Neural cell (in vitro differentiated cells): ENCODE results near the gene DPF3. TPM values are rescaled to one million over a fixed set of nuclear protein-coding genes. Genes with fewer than 3 reads are reported as not detected.

ENCODE experiments used
- H2AFZ ChIP-seq: fragments of 200-600, 300-800 bp; sonication (generic), shearing (Covaris generic); 2 replicates; pipeline ENCODE4 v1.6.0; 2014; ENCODE audit warnings: low read depth, mild to moderate bottlenecking, antibody characterized with exemption, low read length, moderate library complexity
- H3F3A ChIP-seq: fragments of 200-600 bp; shearing (Covaris generic); 2 replicates; pipeline ENCODE4 v1.6.1; 2016; ENCODE audit warnings: mild to moderate bottlenecking, moderate library complexity, mixed read lengths, antibody characterized with exemption, low read length; ENCODE audit not compliant: insufficient read depth, poor library complexity, severe bottlenecking
- H3K27ac ChIP-seq: fragments of 200-600, 300-800 bp; sonication (generic), shearing (Covaris generic); 2 replicates; pipeline ENCODE4 v1.5.1; 2014; ENCODE audit warnings: mild to moderate bottlenecking, low read length, moderate library complexity
- H3K27me3 ChIP-seq: fragments of 300-800, 200-600 bp; sonication (generic), shearing (Covaris generic); 2 replicates; pipeline ENCODE4 v1.6.0; 2014; ENCODE audit warnings: mild to moderate bottlenecking, low read depth, low read length, moderate library complexity; ENCODE audit not compliant: insufficient read depth
- H3K36me3 ChIP-seq: fragments of 300-800, 200-600 bp; sonication (generic), shearing (Covaris generic); 2 replicates; pipeline ENCODE4 v1.5.1; 2014; ENCODE audit warnings: mild to moderate bottlenecking, antibody characterized with exemption, low read length, moderate library complexity; ENCODE audit not compliant: insufficient read depth
- H3K4me2 ChIP-seq: fragments of 300-800, 200-600 bp; sonication (generic), shearing (Covaris generic); 2 replicates; pipeline ENCODE4 v1.6.0; 2014; ENCODE audit warnings: mild to moderate bottlenecking, low read length
- H3K4me3 ChIP-seq: fragments of 300-800, 200-600 bp; sonication (generic), shearing (Covaris generic); 2 replicates; pipeline ENCODE4 v1.5.1; 2014; ENCODE audit warnings: mild to moderate bottlenecking, low read length, moderate library complexity
- H3K79me2 ChIP-seq: fragments of 200-600 bp; shearing (Covaris generic); replicated peaks from 2 replicates; pipeline ENCODE4 v1.6.0; 2014; ENCODE audit warnings: mild to moderate bottlenecking, low read length, moderate library complexity; ENCODE audit not compliant: insufficient read depth
- H3K9ac ChIP-seq: fragments of 300-800, 200-600 bp; sonication (generic), shearing (Covaris generic); 2 replicates; pipeline ENCODE4 v1.6.1; 2016; ENCODE audit warnings: mild to moderate bottlenecking, low read length, mixed read lengths
- H3K9me2 ChIP-seq: fragments of 200-600 bp; shearing (Covaris generic); 2 replicates; pipeline ENCODE4 v1.6.1; 2016; ENCODE audit warnings: mild to moderate bottlenecking, low read length, mixed read lengths; ENCODE audit not compliant: insufficient read depth
- H3K9me3 ChIP-seq: fragments of 200-600, 300-800 bp; sonication (generic), shearing (Covaris generic); 2 replicates; pipeline ENCODE4 v1.6.1; 2016; ENCODE audit warnings: mild to moderate bottlenecking, mixed run types, low read length, moderate library complexity, mixed read lengths
- H4K20me1 ChIP-seq: fragments of 200-600 bp; shearing (Covaris generic); 2 replicates; pipeline ENCODE4 v1.6.1; 2016; ENCODE audit warnings: mild to moderate bottlenecking, mixed run types; ENCODE audit not compliant: insufficient read depth
- EP300 ChIP-seq: fragments of 450-650 bp; conservative IDR thresholded peaks from 2 replicates; pipeline ENCODE4 v1.6.1; 2014; ENCODE audit warnings: antibody characterized with exemption, mild to moderate bottlenecking, moderate library complexity; ENCODE audit not compliant: poor library complexity, severe bottlenecking
- EZH2 ChIP-seq: fragments of 200-600, 300-800 bp; shearing (Covaris generic), sonication (generic); IDR thresholded peaks from 2 replicates; pipeline ENCODE4 v1.6.1; 2014; ENCODE audit warnings: antibody characterized with exemption, low read length, borderline replicate concordance, mild to moderate bottlenecking; ENCODE audit not compliant: insufficient read depth, poor library complexity, severe bottlenecking
- MXI1 ChIP-seq: fragments of 450-650 bp; conservative IDR thresholded peaks from 2 replicates; pipeline ENCODE4 v1.6.1; 2014; ENCODE audit warnings: antibody characterized with exemption, mild to moderate bottlenecking; ENCODE audit not compliant: poor library complexity, severe bottlenecking
- POLR2AphosphoS5 ChIP-seq: IDR thresholded peaks from 2 replicates; pipeline ENCODE4 v1.6.1; 2012
- RAD21 ChIP-seq: fragments of 450-650 bp; conservative IDR thresholded peaks from 2 replicates; pipeline ENCODE4 v1.6.1; 2014; ENCODE audit warnings: antibody characterized with exemption, mild to moderate bottlenecking, moderate library complexity
- SMC3 ChIP-seq: fragments of 450-650 bp; conservative IDR thresholded peaks from 2 replicates; pipeline ENCODE4 v1.6.1; 2014; ENCODE audit warnings: antibody characterized with exemption, mild to moderate bottlenecking, moderate library complexity; ENCODE audit not compliant: poor library complexity
- TAF1 ChIP-seq: IDR thresholded peaks from 2 replicates; pipeline ENCODE4 v1.6.1; 2012; ENCODE audit warnings: low read depth
- polyA plus RNA-seq: library from polyadenylated mRNA; depleted of rRNA; stranded (reverse); fragments of >200 nt; gene quantifications from 2 replicates; pipeline ENCODE4 v1.2.3, GENCODE V29; 2014
- TF ChIP-seq, protein P1 (sequence below): fragments of 450-650 bp; IDR thresholded peaks from 2 replicates; pipeline ENCODE4 v1.5.1; 2014; ENCODE audit warnings: antibody characterized with exemption, mild to moderate bottlenecking, moderate library complexity; ENCODE audit not compliant: poor library complexity, severe bottlenecking
- TF ChIP-seq, protein P2 (sequence below): IDR thresholded peaks from 2 replicates; pipeline ENCODE4 v1.6.1; 2012; ENCODE audit warnings: borderline replicate concordance

DPF3 gene
- polyA plus RNA-seq, 1 donor from 2014 or later, result 2.9 TPM

DNA sequence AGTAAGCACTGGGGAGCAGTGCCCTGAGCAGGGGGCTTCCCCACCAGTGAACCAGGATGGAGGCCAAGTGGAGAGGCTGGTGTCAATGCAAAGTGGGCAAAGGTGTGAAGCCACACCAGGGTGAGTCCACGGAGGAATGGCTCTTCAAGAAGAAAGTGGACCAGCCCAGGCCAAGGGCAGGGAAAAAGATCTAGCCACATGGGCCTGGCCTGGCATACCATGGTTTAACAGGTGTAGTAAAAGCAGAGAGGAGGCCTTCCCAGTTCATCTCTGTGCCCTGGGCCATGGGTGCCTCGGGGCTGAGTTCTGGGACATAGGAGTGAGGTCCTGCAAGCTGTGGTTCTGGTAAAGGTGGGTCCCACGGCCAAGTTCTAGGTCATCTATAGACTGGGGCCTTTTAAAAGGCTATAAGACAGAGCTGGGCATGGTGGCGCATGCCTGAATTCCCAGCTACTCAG, 153.4 kb downstream of the DPF3 start:
- H3K36me3 ChIP-seq, result no peaks in the 10 kb centered on the region
- H3K9me2 ChIP-seq, result no peaks in the 10 kb centered on the region
- H3K27me3 ChIP-seq, result no peaks in the 10 kb centered on the region
- no peaks in the 10 kb centered on the region for H3K9me3 ChIP-seq
- H3K27ac ChIP-seq, result no peak overlapping the region
- H3K79me2 ChIP-seq, result no peaks in the 10 kb centered on the region
- H2AFZ ChIP-seq, result no peak overlapping the region
- H3K9ac ChIP-seq, result no peak overlapping the region
- no peaks in the 10 kb centered on the region for H4K20me1 ChIP-seq
- no peak overlapping the region for H3K4me3 ChIP-seq
- no peak for TF ChIP-seq EZH2
- TF ChIP-seq SMC3, result no peak
- TF ChIP-seq EP300, result no peak
- TF ChIP-seq, protein P1, sequence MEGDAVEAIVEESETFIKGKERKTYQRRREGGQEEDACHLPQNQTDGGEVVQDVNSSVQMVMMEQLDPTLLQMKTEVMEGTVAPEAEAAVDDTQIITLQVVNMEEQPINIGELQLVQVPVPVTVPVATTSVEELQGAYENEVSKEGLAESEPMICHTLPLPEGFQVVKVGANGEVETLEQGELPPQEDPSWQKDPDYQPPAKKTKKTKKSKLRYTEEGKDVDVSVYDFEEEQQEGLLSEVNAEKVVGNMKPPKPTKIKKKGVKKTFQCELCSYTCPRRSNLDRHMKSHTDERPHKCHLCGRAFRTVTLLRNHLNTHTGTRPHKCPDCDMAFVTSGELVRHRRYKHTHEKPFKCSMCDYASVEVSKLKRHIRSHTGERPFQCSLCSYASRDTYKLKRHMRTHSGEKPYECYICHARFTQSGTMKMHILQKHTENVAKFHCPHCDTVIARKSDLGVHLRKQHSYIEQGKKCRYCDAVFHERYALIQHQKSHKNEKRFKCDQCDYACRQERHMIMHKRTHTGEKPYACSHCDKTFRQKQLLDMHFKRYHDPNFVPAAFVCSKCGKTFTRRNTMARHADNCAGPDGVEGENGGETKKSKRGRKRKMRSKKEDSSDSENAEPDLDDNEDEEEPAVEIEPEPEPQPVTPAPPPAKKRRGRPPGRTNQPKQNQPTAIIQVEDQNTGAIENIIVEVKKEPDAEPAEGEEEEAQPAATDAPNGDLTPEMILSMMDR, result no peak
- TF ChIP-seq RAD21, result no peak
- no peak for TF ChIP-seq TAF1
- TF ChIP-seq MXI1, result no peak
- TF ChIP-seq, protein P2, sequence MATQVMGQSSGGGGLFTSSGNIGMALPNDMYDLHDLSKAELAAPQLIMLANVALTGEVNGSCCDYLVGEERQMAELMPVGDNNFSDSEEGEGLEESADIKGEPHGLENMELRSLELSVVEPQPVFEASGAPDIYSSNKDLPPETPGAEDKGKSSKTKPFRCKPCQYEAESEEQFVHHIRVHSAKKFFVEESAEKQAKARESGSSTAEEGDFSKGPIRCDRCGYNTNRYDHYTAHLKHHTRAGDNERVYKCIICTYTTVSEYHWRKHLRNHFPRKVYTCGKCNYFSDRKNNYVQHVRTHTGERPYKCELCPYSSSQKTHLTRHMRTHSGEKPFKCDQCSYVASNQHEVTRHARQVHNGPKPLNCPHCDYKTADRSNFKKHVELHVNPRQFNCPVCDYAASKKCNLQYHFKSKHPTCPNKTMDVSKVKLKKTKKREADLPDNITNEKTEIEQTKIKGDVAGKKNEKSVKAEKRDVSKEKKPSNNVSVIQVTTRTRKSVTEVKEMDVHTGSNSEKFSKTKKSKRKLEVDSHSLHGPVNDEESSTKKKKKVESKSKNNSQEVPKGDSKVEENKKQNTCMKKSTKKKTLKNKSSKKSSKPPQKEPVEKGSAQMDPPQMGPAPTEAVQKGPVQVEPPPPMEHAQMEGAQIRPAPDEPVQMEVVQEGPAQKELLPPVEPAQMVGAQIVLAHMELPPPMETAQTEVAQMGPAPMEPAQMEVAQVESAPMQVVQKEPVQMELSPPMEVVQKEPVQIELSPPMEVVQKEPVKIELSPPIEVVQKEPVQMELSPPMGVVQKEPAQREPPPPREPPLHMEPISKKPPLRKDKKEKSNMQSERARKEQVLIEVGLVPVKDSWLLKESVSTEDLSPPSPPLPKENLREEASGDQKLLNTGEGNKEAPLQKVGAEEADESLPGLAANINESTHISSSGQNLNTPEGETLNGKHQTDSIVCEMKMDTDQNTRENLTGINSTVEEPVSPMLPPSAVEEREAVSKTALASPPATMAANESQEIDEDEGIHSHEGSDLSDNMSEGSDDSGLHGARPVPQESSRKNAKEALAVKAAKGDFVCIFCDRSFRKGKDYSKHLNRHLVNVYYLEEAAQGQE, result no peak
- H3F3A ChIP-seq, result no peaks in the 10 kb centered on the region
- no peak overlapping the region for H3K4me2 ChIP-seq

DNA sequence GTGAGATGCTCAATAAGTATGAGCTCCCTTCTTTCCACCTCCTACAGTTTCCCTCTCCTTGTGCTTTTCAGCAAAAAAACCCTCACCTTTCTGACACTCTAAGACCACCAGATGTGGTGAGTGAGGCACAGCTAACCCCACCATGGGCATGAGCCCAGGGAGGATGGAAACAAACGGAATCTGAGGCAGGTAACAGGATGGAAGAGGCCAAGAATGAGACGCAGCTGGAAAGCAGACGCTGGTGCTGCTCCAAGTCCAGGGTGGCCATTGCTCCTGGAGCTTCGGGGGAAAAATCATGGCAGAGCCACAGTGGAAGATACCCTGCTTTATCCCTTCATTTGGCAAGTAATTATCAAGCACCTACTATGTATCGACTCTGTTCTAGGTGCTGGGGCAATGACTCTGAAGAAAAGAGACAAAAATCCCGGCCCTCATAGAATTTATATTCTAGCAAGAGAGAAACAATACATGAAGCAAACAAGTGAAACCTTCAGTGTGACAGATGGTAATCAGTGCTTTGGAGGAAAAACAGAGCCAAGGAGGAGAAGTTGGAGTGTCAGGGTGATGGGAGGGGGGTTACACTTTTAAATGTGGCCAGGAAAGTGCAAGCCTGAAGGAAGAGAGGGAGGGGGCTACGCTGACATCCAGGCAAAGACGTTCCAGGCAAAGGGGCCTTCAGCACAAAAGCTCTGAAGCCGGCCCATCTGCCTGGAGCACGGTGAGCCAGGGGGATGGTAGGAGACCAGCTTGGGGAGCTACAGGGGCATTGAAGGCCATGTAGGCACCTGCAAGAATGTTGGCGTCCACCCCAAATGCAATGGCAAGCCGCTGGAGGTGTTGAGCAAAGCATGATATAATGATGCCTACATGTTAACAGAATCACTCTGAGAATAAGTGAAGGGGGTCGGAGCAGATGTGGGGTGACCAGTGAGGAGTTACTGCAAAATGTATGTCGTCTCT, 154.2 kb downstream of the DPF3 start:
- H3K4me2 ChIP-seq, result no peak overlapping the region
- no peak overlapping the region for H3K27ac ChIP-seq
- H3K9ac ChIP-seq, result no peak overlapping the region
- H4K20me1 ChIP-seq, result no peaks in the 10 kb centered on the region
- no peak overlapping the region for H2AFZ ChIP-seq
- H3K79me2 ChIP-seq, result no peaks in the 10 kb centered on the region
- no peaks in the 10 kb centered on the region for H3K36me3 ChIP-seq
- H3K9me3 ChIP-seq, result no peaks in the 10 kb centered on the region
- H3K9me2 ChIP-seq, result no peaks in the 10 kb centered on the region
- TF ChIP-seq EP300 (no peak), RAD21 (no peak), POLR2AphosphoS5 (no peak), MXI1 (no peak), EZH2 (no peak), SMC3 (no peak), TAF1 (no peak)
- TF ChIP-seq, protein P1, result no peak
- TF ChIP-seq, protein P2, result no peak
- H3F3A ChIP-seq, result no peaks in the 10 kb centered on the region
- H3K27me3 ChIP-seq, result no peaks in the 10 kb centered on the region
- no peak overlapping the region for H3K4me3 ChIP-seq
